PC-3 (cell line): ENCODE measurements around the gene LLGL2. TPM values are rescaled to one million over a fixed set of nuclear protein-coding genes. Genes with fewer than 3 reads are reported as not detected.
A peak's percentile ranks its signal among the peaks of the same experiment; 100 is the strongest.

ENCODE experiments used
- ATAC-seq: fragments of 200-7000 bp; cut with Tn5 transposase; 2 replicates; pipeline ENCODE4 v1.9.1; 2020; ENCODE audit warnings: mild to moderate bottlenecking, moderate library complexity
- BruUV-seq: library from RNA; stranded (reverse); fragments of 400-500 nt; replicated peaks from 2 replicates; lab custom pipeline; 2021; lab: Mats Ljungman, UMichigan
- CTCF ChIA-PET: fragments of 300-600 bp; sonication (Branson Sonifier 250); formaldehyde crosslinking; loops from one replicate; lab custom pipeline; 2022; ENCODE audit warnings: antibody characterized with exemption; lab: Charles Lee
- POLR2A ChIA-PET: fragments of 300-600 bp; sonication (Branson Sonifier 250); formaldehyde crosslinking; loops from one replicate; lab custom pipeline; 2022; ENCODE audit warnings: antibody characterized with exemption; ENCODE audit not compliant: unreplicated experiment; lab: Charles Lee
- DNase-seq: peaks from one replicate; pipeline ENCODE4 v3.0.0-alpha.2; 2015
- H2AFZ ChIP-seq: fragments of 300-600 bp; sonication (generic); 2 replicates; pipeline ENCODE4 v1.6.0; 2016; ENCODE audit warnings: antibody characterized with exemption, low read length
- H3F3A ChIP-seq: fragments of 300-600 bp; sonication (generic); one replicate; pipeline ENCODE4 v1.6.0; 2017; ENCODE audit warnings: antibody characterized with exemption, low read length, control low read depth, mild to moderate bottlenecking; ENCODE audit not compliant: unreplicated experiment
- H3K27ac ChIP-seq: fragments of 300-600 bp; sonication (generic); 2 replicates; pipeline ENCODE4 v1.5.1; 2016; ENCODE audit warnings: mild to moderate bottlenecking, low read length
- H3K27me3 ChIP-seq: fragments of 300-600 bp; sonication (generic); 2 replicates; pipeline ENCODE4 v1.6.1; 2016; ENCODE audit warnings: low read length, mixed read lengths
- H3K36me3 ChIP-seq: fragments of 300-600 bp; sonication (generic); 2 replicates; pipeline ENCODE4 v1.6.1; 2016; ENCODE audit warnings: low read depth, mixed run types, low read length, mixed read lengths
- H3K4me1 ChIP-seq: fragments of 300-600 bp; sonication (generic); 2 replicates; pipeline ENCODE4 v1.5.1; 2016; ENCODE audit warnings: low read length; ENCODE audit not compliant: insufficient read depth
- H3K4me2 ChIP-seq: fragments of 300-600 bp; sonication (generic); 2 replicates; pipeline ENCODE4 v1.6.0; 2016; ENCODE audit warnings: low read length
- H3K4me3 ChIP-seq: fragments of 300-600 bp; sonication (generic); 2 replicates; pipeline ENCODE4 v1.5.1; 2016; ENCODE audit warnings: mild to moderate bottlenecking, low read length, mixed read lengths
- H3K79me2 ChIP-seq: fragments of 300-600 bp; sonication (generic); 2 replicates; pipeline ENCODE4 v1.6.1; 2017; ENCODE audit warnings: low read length, mixed read lengths
- H3K9ac ChIP-seq: fragments of 300-600 bp; sonication (generic); 2 replicates; pipeline ENCODE4 v1.6.0; 2016; ENCODE audit warnings: mild to moderate bottlenecking, low read length
- H3K9me2 ChIP-seq: fragments of 300-600 bp; sonication (generic); replicated peaks from 2 replicates; pipeline ENCODE4 v1.6.1; 2016; ENCODE audit warnings: mixed run types, low read length, mixed read lengths
- H3K9me3 ChIP-seq: fragments of 300-600 bp; sonication (generic); 2 replicates; pipeline ENCODE4 v1.6.1; 2016; ENCODE audit warnings: low read length, mixed read lengths
- H4K20me1 ChIP-seq: fragments of 300-600 bp; sonication (generic); 2 replicates; pipeline ENCODE4 v1.6.1; 2016; ENCODE audit warnings: low read length, mixed read lengths
- CTCF ChIP-seq: fragments of 300-600 bp; sonication (generic); conservative IDR thresholded peaks from 2 replicates; pipeline ENCODE4 v1.5.1; 2017; ENCODE audit warnings: antibody characterized with exemption, low read depth, mild to moderate bottlenecking, low read length
- EZH2 ChIP-seq: fragments of 300-600 bp; sonication (generic); IDR thresholded peaks from one replicate; pipeline ENCODE4 v1.6.1; 2017; ENCODE audit warnings: antibody characterized with exemption, mild to moderate bottlenecking, low read length; ENCODE audit not compliant: unreplicated experiment
- EZH2phosphoT487 ChIP-seq: fragments of 300-600 bp; sonication (generic); IDR thresholded peaks from 2 replicates; pipeline ENCODE4 v1.6.1; 2018; ENCODE audit warnings: mild to moderate bottlenecking, antibody characterized with exemption, low read length, borderline replicate concordance
- intact Hi-C: fragments of 100-400 bp; cut with micrococcal nuclease; formaldehyde crosslinking; loops from 2 replicates; pipeline ENCODE4 v1.9.0; 2023
- total RNA-seq: library from RNA; depleted of rRNA; stranded (reverse); fragments of >200 nt; gene quantifications from 2 replicates; pipeline ENCODE4 v1.2.3, GENCODE V29; 2014

LLGL2 gene
- total RNA-seq, 1 experiment from 2014 or later, result 92.9 TPM

GRCh38 chr17:75490953-75491649 lies 34.4 kb upstream of the LLGL2 start:
- no peak overlapping the region for H3K27ac ChIP-seq
- no peak for TF ChIP-seq EZH2
- no peak overlapping the region for H3K4me3 ChIP-seq
- BruUV-seq, result no TSS peak
- no peaks in the 10 kb centered on the region for H3K4me1 ChIP-seq
- H4K20me1 ChIP-seq, result no peaks in the 10 kb centered on the region
- H3K9me2 ChIP-seq, result no peaks in the 10 kb centered on the region
- H3K27me3 ChIP-seq, result no peaks in the 10 kb centered on the region
- no peaks in the 10 kb centered on the region for H3K79me2 ChIP-seq
- H3F3A ChIP-seq, result no peaks in the 10 kb centered on the region
- CTCF ChIA-PET, result no interaction called here
- no peak overlapping the region for H2AFZ ChIP-seq
- no peaks in the 10 kb centered on the region for H3K9me3 ChIP-seq
- H3K9ac ChIP-seq, result no peak overlapping the region
- POLR2A ChIA-PET, result no interaction called here
- intact Hi-C loops, result no loop called here
- ATAC-seq (no peak), DNase-seq (no peak)
- no peak overlapping the region for H3K4me2 ChIP-seq
- peaks cover 12% of the 10 kb centered on the region for H3K36me3 ChIP-seq

GRCh38 chr17:75491680-75492079 lies 33.8 kb upstream of the LLGL2 start:
- H3K9ac ChIP-seq, result no peak overlapping the region
- no peaks in the 10 kb centered on the region for H3K4me1 ChIP-seq
- no peak overlapping the region for H3K27ac ChIP-seq
- peaks cover 12% of the 10 kb centered on the region for H3K36me3 ChIP-seq
- POLR2A ChIA-PET, result interaction anchor here (0.5 kb wide), 1 partner anchor 26 kb away, joined by 3 read pairs; no protein-coding TSS in a partner anchor
- H3K27me3 ChIP-seq, result no peaks in the 10 kb centered on the region
- no peak overlapping the region for H3K4me3 ChIP-seq
- no peaks in the 10 kb centered on the region for H3F3A ChIP-seq
- H2AFZ ChIP-seq, result no peak overlapping the region
- DNase-seq, result no peak
- H3K9me2 ChIP-seq, result no peaks in the 10 kb centered on the region
- no peak overlapping the region for H3K4me2 ChIP-seq
- no TSS peak for BruUV-seq
- CTCF ChIA-PET, result no interaction called here
- no peak for TF ChIP-seq EZH2
- no peak for TF ChIP-seq EZH2phosphoT487
- TF ChIP-seq CTCF, result no peak
- no peaks in the 10 kb centered on the region for H3K9me3 ChIP-seq
- intact Hi-C loops, result no loop called here
- no peaks in the 10 kb centered on the region for H3K79me2 ChIP-seq
- no peaks in the 10 kb centered on the region for H4K20me1 ChIP-seq
- no peak for ATAC-seq

GRCh38 chr17:75492555-75493168 lies 32.8 kb upstream of the LLGL2 start:
- H3F3A ChIP-seq, result no peaks in the 10 kb centered on the region
- H4K20me1 ChIP-seq, result no peaks in the 10 kb centered on the region
- H3K4me3 ChIP-seq, result no peak overlapping the region
- TSS peak; percentile 27 for BruUV-seq
- no peaks in the 10 kb centered on the region for H3K9me3 ChIP-seq
- ATAC-seq (no peak), DNase-seq (no peak)
- POLR2A ChIA-PET, result interaction anchor here (0.6 kb wide), 1 partner anchor 14 kb away, joined by 10 read pairs; no protein-coding TSS in a partner anchor
- no peak for TF ChIP-seq CTCF
- no peak for TF ChIP-seq EZH2phosphoT487
- no peak for TF ChIP-seq EZH2
- no peak overlapping the region for H3K9ac ChIP-seq
- CTCF ChIA-PET, result no interaction called here
- peaks cover 12% of the 10 kb centered on the region for H3K36me3 ChIP-seq
- no peaks in the 10 kb centered on the region for H3K27me3 ChIP-seq
- no peaks in the 10 kb centered on the region for H3K9me2 ChIP-seq
- no peak overlapping the region for H2AFZ ChIP-seq
- H3K4me2 ChIP-seq, result no peak overlapping the region
- intact Hi-C loops, result no loop called here
- no peaks in the 10 kb centered on the region for H3K4me1 ChIP-seq
- H3K27ac ChIP-seq, result no peak overlapping the region
- H3K79me2 ChIP-seq, result no peaks in the 10 kb centered on the region
